GM23338 (cell line): ENCODE measurements around the gene LTN1. TPM values are rescaled to one million over a fixed set of nuclear protein-coding genes. Genes with fewer than 3 reads are reported as not detected.

Experiments used
- ATAC-seq: fragments of 200-7000 bp; cut with Tn5 transposase; 3 replicates; pipeline ENCODE4 v1.9.1; 2020
- DNase-seq: peaks from one replicate; pipeline ENCODE4 v3.0.0-alpha.2; 2015; ENCODE audit warnings: low spot score
- H2AFZ ChIP-seq: fragments of 200-600 bp; sonication (generic); 2 replicates; pipeline ENCODE4 v1.8.0; 2016; ENCODE audit warnings: antibody characterized with exemption, mild to moderate bottlenecking, moderate library complexity
- H3F3A ChIP-seq: fragments of 200-600 bp; sonication (generic); replicated peaks from 2 replicates; pipeline ENCODE4 v1.8.0; 2017; ENCODE audit warnings: antibody characterized with exemption, mixed run types, low read depth
- H3K27ac ChIP-seq: fragments of 200-600 bp; sonication (generic); 2 replicates; pipeline ENCODE4 v1.6.1; 2016; ENCODE audit warnings: low read depth
- H3K27me3 ChIP-seq: fragments of 200-600 bp; sonication (generic); 2 replicates; pipeline ENCODE4 v1.8.0; 2016; ENCODE audit warnings: mild to moderate bottlenecking, mixed run types, moderate library complexity; ENCODE audit not compliant: insufficient read depth
- H3K36me3 ChIP-seq: fragments of 200-600 bp; sonication (generic); 2 replicates; pipeline ENCODE4 v1.8.0; 2016; ENCODE audit warnings: mild to moderate bottlenecking; ENCODE audit not compliant: insufficient read depth
- H3K4me1 ChIP-seq: fragments of 200-600 bp; sonication (generic); 2 replicates; pipeline ENCODE4 v1.8.0; 2016; ENCODE audit warnings: mild to moderate bottlenecking, moderate library complexity; ENCODE audit not compliant: insufficient read depth
- H3K4me2 ChIP-seq: fragments of 200-600 bp; sonication (generic); 2 replicates; pipeline ENCODE4 v1.7.1; 2017; ENCODE audit warnings: mixed run types
- H3K4me3 ChIP-seq: fragments of 200-600 bp; sonication (generic); 2 replicates; pipeline ENCODE4 v1.6.1; 2016; ENCODE audit warnings: mixed run types
- H3K79me2 ChIP-seq: fragments of 200-600 bp; sonication (generic); replicated peaks from 2 replicates; pipeline ENCODE4 v1.8.0; 2017; ENCODE audit warnings: mild to moderate bottlenecking; ENCODE audit not compliant: insufficient read depth
- H3K9me2 ChIP-seq: fragments of 200-600 bp; sonication (generic); 2 replicates; pipeline ENCODE4 v1.8.0; 2017; ENCODE audit not compliant: insufficient read depth
- H4K20me1 ChIP-seq: fragments of 200-600 bp; sonication (generic); replicated peaks from 2 replicates; pipeline ENCODE4 v1.8.0; 2017; ENCODE audit warnings: mild to moderate bottlenecking; ENCODE audit not compliant: insufficient read depth
- H3K27ac Mint-ChIP-seq: 2 replicates; pipeline ENCODE4 v1.8.0; 2020; ENCODE audit warnings: inconsistent platforms, mild to moderate bottlenecking, moderate library complexity, mixed read lengths
- H3K27me3 Mint-ChIP-seq: 3 replicates; pipeline ENCODE4 v1.8.0; 2022; ENCODE audit warnings: low read depth, mild to moderate bottlenecking, moderate library complexity, mixed read lengths, inconsistent platforms; ENCODE audit not compliant: insufficient read depth, poor library complexity
- H3K36me3 Mint-ChIP-seq: 3 replicates; pipeline ENCODE4 v1.8.0; 2021; ENCODE audit warnings: low read depth, mild to moderate bottlenecking, inconsistent platforms, moderate library complexity, mixed read lengths
- H3K4me1 Mint-ChIP-seq: 3 replicates; pipeline ENCODE4 v1.8.0; 2020; ENCODE audit warnings: mild to moderate bottlenecking, inconsistent platforms, mixed read lengths
- H3K4me3 Mint-ChIP-seq: 3 replicates; pipeline ENCODE4 v1.8.0; 2021; ENCODE audit warnings: moderate library complexity, mild to moderate bottlenecking, inconsistent platforms, mixed read lengths
- H3K9me3 Mint-ChIP-seq: 3 replicates; pipeline ENCODE4 v1.8.0; 2020; ENCODE audit warnings: moderate library complexity, mild to moderate bottlenecking, inconsistent platforms, mixed read lengths
- CREB1 ChIP-seq: fragments of 250-450 bp; sonication (Bioruptor Pico); IDR thresholded peaks from 2 replicates; pipeline ENCODE4 v1.5.0; 2020; ENCODE audit warnings: low read depth, mild to moderate bottlenecking, moderate library complexity
- CTCF ChIP-seq, 2 experiments: fragments of 200-600 bp in 1 of 2; sonication (generic) in 1 of 2; conservative IDR thresholded peaks; 2 replicates each; pipeline versions ENCODE4 v1.5.1 to v1.6.1; 2016 to 2017; ENCODE audit warnings: antibody characterized with exemption in 2 of 2, low read depth in 2 of 2, mild to moderate bottlenecking in 2 of 2, moderate library complexity in 1 of 2
- ETS1 ChIP-seq: IDR thresholded peaks from 2 replicates; pipeline ENCODE4 v1.6.1; 2016; ENCODE audit warnings: antibody characterized with exemption
- EZH2 ChIP-seq: fragments of 200-600 bp; sonication (generic); IDR thresholded peaks from one replicate; pipeline ENCODE4 v1.8.0; 2017; ENCODE audit warnings: antibody characterized with exemption, mild to moderate bottlenecking, low read depth; ENCODE audit not compliant: unreplicated experiment
- EZH2phosphoT487 ChIP-seq: fragments of 200-600 bp; sonication (generic); IDR thresholded peaks from one replicate; pipeline ENCODE4 v1.8.1; 2018; ENCODE audit warnings: antibody characterized with exemption; ENCODE audit not compliant: unreplicated experiment
- JUNB ChIP-seq: IDR thresholded peaks from one replicate; pipeline ENCODE4 v1.6.1; 2016; ENCODE audit warnings: antibody characterized with exemption; ENCODE audit not compliant: unreplicated experiment
- NANOG ChIP-seq: IDR thresholded peaks from 2 replicates; pipeline ENCODE4 v1.6.1; 2016; ENCODE audit warnings: antibody characterized with exemption, borderline replicate concordance
- REST ChIP-seq: IDR thresholded peaks from one replicate; pipeline ENCODE4 v1.6.1; 2018; ENCODE audit warnings: antibody characterized with exemption; ENCODE audit not compliant: unreplicated experiment
- STAT1 ChIP-seq: IDR thresholded peaks from one replicate; pipeline ENCODE4 v1.6.1; 2016; ENCODE audit warnings: antibody characterized with exemption; ENCODE audit not compliant: unreplicated experiment
- ZNF114 ChIP-seq: fragments of 250-450 bp; sonication (Bioruptor Pico); IDR thresholded peaks from 2 replicates; pipeline ENCODE4 v1.5.0; 2020; ENCODE audit warnings: mild to moderate bottlenecking, moderate library complexity
- ZNF331 ChIP-seq: fragments of 250-450 bp; sonication (Bioruptor Pico); IDR thresholded peaks from 2 replicates; pipeline ENCODE4 v1.5.0; 2020; ENCODE audit warnings: low read depth, mild to moderate bottlenecking, moderate library complexity
- polyA plus RNA-seq: library from polyadenylated mRNA; unstranded; fragments of >200 nt; fragmentation: Nextera tagmentation; extraction: Ambion mirVana; gene quantifications from 2 replicates; pipeline ENCODE4 v1.2.1, GENCODE V29; 2016
- total RNA-seq: library from RNA; depleted of rRNA; stranded (reverse); fragments of >200 nt; shearing (Covaris generic); gene quantifications from 2 replicates; pipeline ENCODE4 v1.2.3, GENCODE V29; 2014

LTN1 gene
- total and polyA plus RNA-seq, 2 experiments from 2014 or later, result 11.1 to 26.1 TPM

- TF ChIP-seq STAT1 (no peak), EZH2 (no peak), ZNF331 (no peak), JUNB (no peak), CREB1 (peak; percentile 83), ETS1 (peak; percentile 83), CTCF (conservative IDR thresholded peaks at IDR 0.05; ENCODE audit: low read depth in 2 of 2) (no peak), NANOG (no peak), REST (no peak)
These were observed 9.9 kb upstream of the LTN1 start (continued) for GRCh38 chr21:29002442-29003144.

- H3K27ac Mint-ChIP-seq, result peak overlapping the region; percentile 99
These were observed 584 bp upstream of the LTN1 start for GRCh38 chr21:28993293-28993629.

More at GRCh38 chr21:28993293-28993629, 584 bp upstream of the LTN1 start:
- Histone ChIP-seq H3K79me2 (peaks cover 41% of the 10 kb centered on the region), H3K4me2 (peak overlapping the region; percentile 58), H3K4me1 (peaks cover 13% of the 10 kb centered on the region), H3F3A (no peaks in the 10 kb centered on the region), H4K20me1 (peaks cover 4% of the 10 kb centered on the region; the same call in 1 of the 2 replicates), H3K27ac (peak overlapping the region; percentile 91), H3K27me3 (no peaks in the 10 kb centered on the region), H3K4me3 (peak overlapping the region; percentile 39), H3K9me2 (no peaks in the 10 kb centered on the region), H3K36me3 (no peaks in the 10 kb centered on the region), H2AFZ (peak overlapping the region; percentile 94; the same call in 1 of the 2 replicates)
- Mint-ChIP-seq H3K27me3 (peaks cover 9% of the 10 kb centered on the region), H3K36me3 (no peaks in the 10 kb centered on the region), H3K4me1 (peaks cover 10% of the 10 kb centered on the region; the same call in 2 of the 3 replicates), H3K4me3 (peak overlapping the region; percentile 95), H3K9me3 (no peaks in the 10 kb centered on the region)
- ATAC-seq (no peak), DNase-seq (no peak)
- no peak for TF ChIP-seq ZNF331
- no peak for TF ChIP-seq EZH2phosphoT487
- no peak for TF ChIP-seq ZNF114 (CRISPR knock-in tag)
- no peak for TF ChIP-seq REST
